Keratinocyte (primary cell): Measurements from ENCODE around the gene VAC14. TPM values are rescaled to one million over a fixed set of nuclear protein-coding genes. Genes with fewer than 3 reads are reported as not detected.

Experiments used
- DNase-seq: peaks from one replicate; pipeline ENCODE4 v3.0.0-alpha.2; 2011; ENCODE audit warnings: low read depth, missing footprints, low spot score
- FAIRE-seq: peaks from 2 replicates; lab custom pipeline; 2011; peaks lifted over from hg19 to GRCh38; lab: Jason Lieb, UNC
- H2AFZ ChIP-seq: 2 replicates; pipeline ENCODE4 v1.6.0; 2012; ENCODE audit warnings: low read length, control low read depth, inconsistent platforms; ENCODE audit not compliant: control insufficient read depth
- H3K27ac ChIP-seq: 2 replicates; pipeline ENCODE4 v1.5.1; 2011; ENCODE audit warnings: low read length; ENCODE audit not compliant: control insufficient read depth, insufficient read depth
- H3K27me3 ChIP-seq: 3 replicates; pipeline ENCODE4 v1.6.0; 2011; ENCODE audit warnings: low read length; ENCODE audit not compliant: control insufficient read depth, insufficient read depth; ENCODE audit errors: extremely low read depth
- H3K36me3 ChIP-seq, 2 experiments: 2 replicates in 1 of 2; 3 replicates in 1 of 2; pipeline ENCODE4 v1.5.1; 2011; ENCODE audit warnings: low read length in 2 of 2, mild to moderate bottlenecking in 1 of 2; ENCODE audit not compliant: control insufficient read depth in 2 of 2, insufficient read depth in 2 of 2; ENCODE audit errors: extremely low read depth in 1 of 2
- H3K4me1 ChIP-seq: 3 replicates; pipeline ENCODE4 v1.5.1; 2011; ENCODE audit warnings: low read length; ENCODE audit not compliant: control insufficient read depth, insufficient read depth; ENCODE audit errors: extremely low read depth
- H3K4me2 ChIP-seq: 3 replicates; pipeline ENCODE4 v1.6.0; 2011; ENCODE audit warnings: low read depth, low read length; ENCODE audit not compliant: control insufficient read depth, insufficient read depth; ENCODE audit errors: extremely low read depth
- H3K4me3 ChIP-seq, 3 experiments: fragments of 200-600 bp in 1 of 3; sonication (generic) in 1 of 3; 2 replicates in 2 of 3; 3 replicates in 1 of 3; pipeline ENCODE4 v1.5.1; 2011 to 2016; ENCODE audit warnings: low read length in 3 of 3, mild to moderate bottlenecking in 3 of 3, control low read depth in 2 of 3, inconsistent platforms in 1 of 3, low read depth in 1 of 3, mixed read lengths in 1 of 3, mixed run types in 1 of 3, moderate library complexity in 1 of 3; ENCODE audit not compliant: control insufficient read depth in 2 of 3, insufficient read depth in 2 of 3; ENCODE audit errors: extremely low read depth in 1 of 3
- H3K79me2 ChIP-seq: 2 replicates; pipeline ENCODE4 v1.6.0; 2012; ENCODE audit warnings: low read length; ENCODE audit not compliant: control insufficient read depth, insufficient read depth
- H3K9ac ChIP-seq: 3 replicates; pipeline ENCODE4 v1.6.0; 2011; ENCODE audit warnings: low read length; ENCODE audit not compliant: control insufficient read depth, insufficient read depth; ENCODE audit errors: extremely low read depth
- H3K9me1 ChIP-seq: 3 replicates; pipeline ENCODE4 v1.6.0; 2011; ENCODE audit warnings: low read length; ENCODE audit not compliant: control insufficient read depth, insufficient read depth; ENCODE audit errors: extremely low read depth
- H3K9me3 ChIP-seq: 2 replicates; pipeline ENCODE4 v1.5.1; 2012; ENCODE audit warnings: low read depth, low read length; ENCODE audit not compliant: control insufficient read depth
- H4K20me1 ChIP-seq: 3 replicates; pipeline ENCODE4 v1.6.0; 2011; ENCODE audit warnings: low read length; ENCODE audit not compliant: control insufficient read depth, insufficient read depth; ENCODE audit errors: extremely low read depth
- EZH2 ChIP-seq: IDR thresholded peaks from one replicate; pipeline ENCODE4 v1.6.1; 2012; ENCODE audit warnings: inconsistent platforms, mild to moderate bottlenecking, low read length, moderate library complexity
- dilution Hi-C: fragments of 300-500 bp; cut with MboI; formaldehyde crosslinking; loops from one replicate; pipeline ENCODE4 v1.7.0; 2020; ENCODE audit warnings: low sequenced_read_pairs; ENCODE audit not compliant: extremely low pct_ligation_motif_present
- polyA plus RNA-seq, 5 experiments: library from polyadenylated mRNA; depleted of rRNA in 3 of 5; stranded (reverse) in 3 of 5; stranded (forward) in 1 of 5; unstranded in 1 of 5; fragments of >200 nt; gene quantifications; 1 replicate in 1 of 5; 2 replicates in 3 of 5; 3 replicates in 1 of 5; pipeline versions ENCODE4 v1.2.1 to v1.2.3, GENCODE V29; 2011 to 2012; ENCODE audit warnings: missing spikeins in 2 of 5, low read depth in 1 of 5, low replicate concordance in 1 of 5
- TF ChIP-seq, protein P1 (sequence below), 3 experiments: IDR thresholded peaks in 1 of 3; conservative IDR thresholded peaks in 1 of 3; optimal IDR thresholded peaks in 1 of 3; 2 replicates in 2 of 3; 3 replicates in 1 of 3; pipeline versions ENCODE3 to v1.5.1; 2011; ENCODE audit warnings: low read length in 3 of 3, mild to moderate bottlenecking in 3 of 3, moderate library complexity in 2 of 3, control low read depth in 1 of 3, inconsistent platforms in 1 of 3; ENCODE audit not compliant: insufficient read depth in 2 of 3; ENCODE audit errors: extremely low read depth in 1 of 3

VAC14 gene
- polyA plus RNA-seq, 1 donor (not counting 4 experiments of a cell fraction or from before 2014, with no cell fraction given) = 15.9 TPM

DNA sequence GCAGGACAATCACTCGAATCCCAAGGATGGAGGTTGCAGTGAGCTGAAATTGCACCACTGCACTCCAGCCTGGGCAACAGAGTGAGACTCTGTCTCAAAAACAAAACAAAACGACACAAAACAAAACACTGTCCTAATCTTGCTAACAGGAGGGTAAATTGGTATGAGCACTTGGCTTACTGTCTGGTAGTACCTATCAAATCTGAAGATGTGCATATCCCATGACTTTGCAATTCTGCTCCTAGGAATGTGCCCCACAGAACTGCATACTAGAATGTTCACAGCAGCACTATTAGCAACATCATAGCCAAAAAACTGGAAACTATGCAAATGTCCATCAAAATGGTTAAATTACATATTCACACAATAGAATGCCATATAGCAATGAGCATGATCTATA, 130.8 kb downstream of the VAC14 start:
- Histone ChIP-seq H3K27ac (no peak overlapping the region), H3K27me3 (no peaks in the 10 kb centered on the region), H3K4me3 (no peak overlapping the region), H3K9me1 (no peaks in the 10 kb centered on the region), H2AFZ (no peak overlapping the region), H3K9me3 (no peaks in the 10 kb centered on the region), H3K36me3 (peaks cover 16 to 18% of the 10 kb centered on the region in 2 experiments), H3K79me2 (no peaks in the 10 kb centered on the region), H3K4me1 (no peaks in the 10 kb centered on the region), H3K4me2 (no peak overlapping the region), H3K9ac (no peak overlapping the region), H4K20me1 (no peaks in the 10 kb centered on the region)
- dilution Hi-C loops = no loop called here
- FAIRE-seq (no peak), DNase-seq (no peak)
- no peak for TF ChIP-seq EZH2
- TF ChIP-seq, protein P1, sequence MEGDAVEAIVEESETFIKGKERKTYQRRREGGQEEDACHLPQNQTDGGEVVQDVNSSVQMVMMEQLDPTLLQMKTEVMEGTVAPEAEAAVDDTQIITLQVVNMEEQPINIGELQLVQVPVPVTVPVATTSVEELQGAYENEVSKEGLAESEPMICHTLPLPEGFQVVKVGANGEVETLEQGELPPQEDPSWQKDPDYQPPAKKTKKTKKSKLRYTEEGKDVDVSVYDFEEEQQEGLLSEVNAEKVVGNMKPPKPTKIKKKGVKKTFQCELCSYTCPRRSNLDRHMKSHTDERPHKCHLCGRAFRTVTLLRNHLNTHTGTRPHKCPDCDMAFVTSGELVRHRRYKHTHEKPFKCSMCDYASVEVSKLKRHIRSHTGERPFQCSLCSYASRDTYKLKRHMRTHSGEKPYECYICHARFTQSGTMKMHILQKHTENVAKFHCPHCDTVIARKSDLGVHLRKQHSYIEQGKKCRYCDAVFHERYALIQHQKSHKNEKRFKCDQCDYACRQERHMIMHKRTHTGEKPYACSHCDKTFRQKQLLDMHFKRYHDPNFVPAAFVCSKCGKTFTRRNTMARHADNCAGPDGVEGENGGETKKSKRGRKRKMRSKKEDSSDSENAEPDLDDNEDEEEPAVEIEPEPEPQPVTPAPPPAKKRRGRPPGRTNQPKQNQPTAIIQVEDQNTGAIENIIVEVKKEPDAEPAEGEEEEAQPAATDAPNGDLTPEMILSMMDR (optimal IDR thresholded peaks at IDR 0.05 in 1 of 3, IDR thresholded peaks at IDR 0.05 in 1 of 3, conservative IDR thresholded peaks at IDR 0.05 in 1 of 3; ENCODE audit: extremely low read depth in 1 of 3, insufficient read depth in 2 of 3, low read length in 3 of 3) = no peak

DNA sequence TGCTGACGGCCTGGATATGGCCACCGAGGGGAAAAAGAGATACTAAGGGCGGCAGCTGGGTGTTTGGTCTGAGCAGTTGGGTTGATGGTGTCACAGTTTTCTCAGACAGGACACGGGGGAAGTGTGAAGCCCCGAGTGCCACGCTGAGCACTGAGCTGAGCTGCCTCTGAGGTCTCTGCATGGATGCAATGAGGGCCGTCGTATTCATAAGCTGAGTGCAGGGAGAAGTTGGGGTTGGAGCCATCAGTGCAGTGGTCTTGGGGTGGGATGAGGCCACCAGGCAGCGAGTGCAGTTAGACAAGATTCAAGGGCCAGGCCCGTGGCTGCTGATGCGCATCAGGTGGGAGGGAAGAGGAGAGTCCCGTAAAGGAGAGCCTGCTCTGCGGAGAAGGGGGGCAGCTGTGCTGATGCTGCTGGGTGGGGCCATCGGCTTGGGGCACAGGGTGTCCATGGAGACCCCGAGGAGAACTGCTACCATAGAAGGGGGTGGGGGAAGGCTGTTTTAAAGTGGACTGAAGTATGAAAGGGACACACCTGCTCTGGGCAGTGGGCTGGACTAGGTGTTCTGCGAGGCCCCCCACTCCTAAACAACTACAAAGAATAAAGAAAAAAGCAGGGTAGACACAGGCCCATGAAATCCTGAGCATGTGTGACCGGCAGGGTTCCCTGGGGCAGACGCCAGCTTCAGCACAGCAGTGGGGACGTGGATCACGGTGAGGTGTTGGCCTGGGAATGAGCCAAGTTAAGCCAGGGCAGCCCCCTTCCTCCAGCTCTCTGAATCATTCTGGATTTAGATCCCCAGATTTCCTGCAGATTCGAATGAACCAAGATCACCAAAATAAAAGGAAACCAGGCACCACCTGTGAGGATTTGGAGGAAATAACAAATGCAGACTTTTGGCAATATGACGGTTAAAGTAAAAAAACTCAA, 134.9 kb downstream of the VAC14 start:
- no peaks in the 10 kb centered on the region for H3K9me3 ChIP-seq
- H3K9me1 ChIP-seq = no peaks in the 10 kb centered on the region
- no peak for TF ChIP-seq EZH2
- TF ChIP-seq, protein P1 (optimal IDR thresholded peaks at IDR 0.05 in 1 of 3, IDR thresholded peaks at IDR 0.05 in 1 of 3, conservative IDR thresholded peaks at IDR 0.05 in 1 of 3; ENCODE audit: extremely low read depth in 1 of 3, insufficient read depth in 2 of 3, low read length in 3 of 3) = no peak
- H2AFZ ChIP-seq = no peak overlapping the region
- H3K4me1 ChIP-seq = no peaks in the 10 kb centered on the region
- no peak overlapping the region for H3K9ac ChIP-seq
- dilution Hi-C loops = no loop called here
- H3K4me3 ChIP-seq = no peak overlapping the region
- no peaks in the 10 kb centered on the region for H3K27me3 ChIP-seq
- no peak for DNase-seq
- peaks cover 15 to 17% of the 10 kb centered on the region in 2 experiments for H3K36me3 ChIP-seq
- no peaks in the 10 kb centered on the region for H4K20me1 ChIP-seq
- no peak for FAIRE-seq
- no peaks in the 10 kb centered on the region for H3K79me2 ChIP-seq
- H3K4me2 ChIP-seq = no peak overlapping the region
- no peak overlapping the region for H3K27ac ChIP-seq
